ENCODE data around the gene TMEM256.

GRCh38 chr17:7423679-7424078, 19.8 kb upstream of the TMEM256 start:
- no peak for TF ChIP-seq CTCF (IDR thresholded peaks at IDR 0.05)
- no peak for TF ChIP-seq ZFX (IDR thresholded peaks at IDR 0.05; ENCODE audit: borderline replicate concordance)

Measured in 22Rv1 (cell line).